CD4-positive, alpha-beta T cell treated with Interleukin-17A for 1 hour (primary cell): ENCODE data around the gene WDR89.
"Not testable (repeated sequence)": the region's sequence is repeated elsewhere in the genome, so short reads cannot be mapped to it uniquely, and the experiment has no call there.

ENCODE experiments used
- DNase-seq: peaks from one replicate; pipeline ENCODE4 v3.0.0-alpha.2; 2020

Gene WDR89

GRCh38 chr14:63594455-63595372 is 47.0 kb downstream of the WDR89 start:
- DNase-seq: no peak

DNA sequence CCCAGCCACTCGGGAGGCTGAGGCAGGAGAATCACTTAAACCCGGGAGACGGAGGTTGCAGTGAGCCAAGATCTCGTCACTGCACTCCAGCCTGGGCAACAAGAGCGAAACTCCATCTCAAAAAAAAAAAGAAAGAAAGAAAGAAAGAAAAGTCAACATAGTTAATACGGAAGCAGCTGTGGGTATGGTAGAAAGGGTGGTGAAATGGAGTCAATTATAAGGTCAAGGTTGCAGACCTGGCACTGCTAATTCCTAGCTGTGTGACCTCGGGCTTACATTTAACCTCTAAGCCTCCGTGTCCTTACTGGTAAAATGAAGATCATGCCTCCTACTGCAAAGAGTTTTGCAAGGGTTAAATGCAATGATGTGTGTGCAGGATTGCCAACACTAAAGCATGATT is 58.6 kb downstream of the WDR89 start:
- DNase-seq: not testable (repeated sequence)

GRCh38 chr14:63581491-63581890 is 60.2 kb downstream of the WDR89 start:
- DNase-seq: no peak

DNA sequence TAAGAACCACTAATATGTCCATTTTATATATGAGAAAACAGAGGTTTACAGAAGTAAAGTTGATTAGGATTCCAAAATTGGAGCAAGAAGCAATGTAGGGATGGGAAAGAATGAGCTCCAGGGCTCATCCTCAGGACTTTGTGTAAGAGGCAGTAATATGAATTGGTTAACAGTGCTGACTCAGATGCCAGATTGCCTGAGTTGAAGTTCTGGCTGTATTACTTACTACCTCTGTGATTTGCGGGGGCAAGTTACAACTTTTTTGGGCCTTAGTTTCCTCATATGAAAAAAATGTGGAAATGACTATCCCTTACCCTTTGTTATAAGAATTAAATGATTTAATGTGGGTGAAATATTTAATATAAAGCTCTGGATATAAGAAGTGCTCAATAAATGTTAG is 63.4 kb downstream of the WDR89 start:
- no peak for DNase-seq

- DNase-seq: no peak
These were observed 68.1 kb downstream of the WDR89 start for GRCh38 chr14:63573581-63573980.

DNA sequence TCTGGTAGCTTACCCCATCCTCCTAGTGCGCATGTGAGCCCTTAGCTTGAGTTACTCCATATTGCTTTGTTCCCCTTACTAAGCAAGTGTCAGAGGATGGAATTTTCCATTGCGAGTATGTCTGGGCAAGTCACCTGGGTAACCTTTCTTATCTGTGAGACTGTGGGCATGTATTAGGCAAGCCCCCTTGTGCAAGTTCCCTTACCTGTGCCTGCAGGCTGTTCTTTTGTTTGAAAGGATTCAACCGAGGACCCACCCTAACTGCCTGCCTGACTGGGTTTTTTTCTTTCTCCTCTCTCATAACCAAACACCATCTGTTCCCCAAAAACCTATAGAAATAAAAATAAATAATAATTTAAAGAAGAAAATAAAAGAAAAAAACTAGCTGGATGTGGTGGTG is 76.2 kb downstream of the WDR89 start:
- DNase-seq: no peak

- no peak for DNase-seq
These were observed 77.4 kb downstream of the WDR89 start for GRCh38 chr14:63564318-63564717.

DNA sequence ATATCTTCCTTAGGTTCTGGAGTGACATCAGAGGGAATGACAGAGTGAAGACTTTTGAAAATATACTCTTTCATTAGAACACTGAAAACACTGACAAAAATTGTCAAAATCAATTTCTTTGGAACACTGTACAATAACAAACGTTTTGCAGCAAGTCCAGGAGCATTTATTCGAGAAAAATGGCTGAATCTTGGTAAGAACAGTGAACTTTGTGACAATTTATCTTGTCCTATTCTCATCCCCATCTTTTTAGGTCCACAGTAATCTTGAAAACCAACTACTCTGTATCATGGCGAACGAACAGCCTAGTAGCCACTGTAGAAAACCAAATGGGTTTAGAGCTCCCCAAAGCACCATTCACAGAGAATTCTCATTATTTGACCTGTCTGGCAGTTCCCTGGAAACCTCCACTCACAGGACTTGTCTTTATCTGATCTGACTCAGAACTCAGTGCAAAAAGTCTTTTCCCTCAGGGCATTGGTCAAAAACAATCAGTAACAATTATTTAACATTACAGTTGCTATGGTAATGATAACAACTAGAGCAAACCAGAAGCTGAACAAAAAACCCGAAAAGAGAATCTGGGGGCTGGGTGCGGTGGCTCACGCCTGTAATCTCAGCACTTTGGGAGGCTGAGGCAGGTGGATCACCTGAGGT is 78.2 kb downstream of the WDR89 start:
- DNase-seq: no peak

- DNase-seq: no peak
These were observed 79.3 kb downstream of the WDR89 start for GRCh38 chr14:63562405-63562804.

GRCh38 chr14:63555572-63555971 is 86.1 kb downstream of the WDR89 start:
- DNase-seq: no peak

- no peak for DNase-seq
These were observed 90.3 kb downstream of the WDR89 start for GRCh38 chr14:63551332-63551731.

- DNase-seq: no peak
These were observed 93.8 kb downstream of the WDR89 start for GRCh38 chr14:63547798-63548335.
